ENCODE results near the gene SLC39A7.

GRCh38 chr6:33195304-33196165, 5.1 kb upstream of the SLC39A7 start:
- TF ChIP-seq, protein P1, sequence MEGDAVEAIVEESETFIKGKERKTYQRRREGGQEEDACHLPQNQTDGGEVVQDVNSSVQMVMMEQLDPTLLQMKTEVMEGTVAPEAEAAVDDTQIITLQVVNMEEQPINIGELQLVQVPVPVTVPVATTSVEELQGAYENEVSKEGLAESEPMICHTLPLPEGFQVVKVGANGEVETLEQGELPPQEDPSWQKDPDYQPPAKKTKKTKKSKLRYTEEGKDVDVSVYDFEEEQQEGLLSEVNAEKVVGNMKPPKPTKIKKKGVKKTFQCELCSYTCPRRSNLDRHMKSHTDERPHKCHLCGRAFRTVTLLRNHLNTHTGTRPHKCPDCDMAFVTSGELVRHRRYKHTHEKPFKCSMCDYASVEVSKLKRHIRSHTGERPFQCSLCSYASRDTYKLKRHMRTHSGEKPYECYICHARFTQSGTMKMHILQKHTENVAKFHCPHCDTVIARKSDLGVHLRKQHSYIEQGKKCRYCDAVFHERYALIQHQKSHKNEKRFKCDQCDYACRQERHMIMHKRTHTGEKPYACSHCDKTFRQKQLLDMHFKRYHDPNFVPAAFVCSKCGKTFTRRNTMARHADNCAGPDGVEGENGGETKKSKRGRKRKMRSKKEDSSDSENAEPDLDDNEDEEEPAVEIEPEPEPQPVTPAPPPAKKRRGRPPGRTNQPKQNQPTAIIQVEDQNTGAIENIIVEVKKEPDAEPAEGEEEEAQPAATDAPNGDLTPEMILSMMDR (IDR thresholded peaks at IDR 0.05): no peak
- no peak for TF ChIP-seq POLR2A (IDR thresholded peaks at IDR 0.05)
